Measurements from ENCODE around the gene TBX4. TPM values are rescaled to one million over a fixed set of nuclear protein-coding genes. Genes with fewer than 3 reads are reported as not detected.

The TBX4 gene
- total and polyA plus RNA-seq, 2 of the 13 experiments (the other 11 are each of a cell fraction or from before 2014, with no cell fraction given) = 0.11 to 1.1 TPM

DNA sequence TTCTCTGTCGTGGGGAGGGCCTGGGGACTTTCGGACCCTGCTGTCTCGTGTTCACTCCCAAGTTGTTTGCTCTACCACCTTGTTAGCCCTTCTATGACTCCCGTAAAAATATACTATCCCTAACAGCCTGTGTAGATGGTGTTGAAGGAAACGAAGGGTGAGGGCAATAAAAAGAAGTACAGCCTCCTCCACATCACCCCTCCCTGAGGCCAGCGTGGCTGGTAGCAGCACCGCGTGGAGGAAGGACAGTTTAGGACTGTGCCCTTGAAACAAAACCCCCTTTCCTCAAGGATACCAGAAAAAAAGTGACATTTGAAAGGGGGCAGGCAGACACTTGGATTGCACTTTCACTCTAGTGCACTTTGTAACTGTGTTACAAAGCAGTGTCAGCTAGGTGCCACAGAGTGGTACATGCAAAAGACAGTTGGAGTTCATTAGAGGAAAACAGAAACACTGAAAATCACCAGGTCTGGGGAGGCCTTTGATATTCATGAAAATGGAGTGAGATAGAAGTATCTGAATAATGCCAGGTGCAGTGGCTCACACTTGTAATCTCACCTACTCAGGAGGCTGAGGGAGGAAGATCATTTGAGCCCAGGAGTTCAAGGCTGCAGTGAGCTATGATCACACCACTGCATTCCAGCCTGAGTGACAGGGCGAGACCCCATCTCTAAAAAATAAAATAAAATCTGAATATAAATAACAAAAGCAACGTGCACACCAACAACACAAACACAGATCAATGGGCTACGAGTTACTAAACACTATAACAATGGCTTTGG, 53.8 kb downstream of the TBX4 start (continued):
- TF ChIP-seq ZNF18 (CRISPR knock-in tag; IDR thresholded peaks at IDR 0.05; ENCODE audit: insufficient replicate concordance) (peak; percentile 94), MXD4 (CRISPR knock-in tag; IDR thresholded peaks at IDR 0.05) (no peak), TEAD3 (CRISPR knock-in tag; optimal IDR thresholded peaks at IDR 0.05; ENCODE audit: borderline replicate concordance) (peak; percentile 59), CSRNP1 (CRISPR knock-in tag; IDR thresholded peaks at IDR 0.05) (no peak), GTF2F1 (IDR thresholded peaks at IDR 0.05; ENCODE audit: low read length) (no peak), PAF1 (CRISPR knock-in tag; IDR thresholded peaks at IDR 0.05) (no peak), ZKSCAN5 (CRISPR knock-in tag; IDR thresholded peaks at IDR 0.05) (no peak), ZBTB49 (CRISPR knock-in tag; IDR thresholded peaks at IDR 0.05; ENCODE audit: borderline replicate concordance) (no peak), ZNF777 (CRISPR knock-in tag; IDR thresholded peaks at IDR 0.05) (no peak), ZNF512B (CRISPR knock-in tag; IDR thresholded peaks at IDR 0.05; ENCODE audit: borderline replicate concordance) (peak; percentile 74; the same call in 1 of the 2 replicates), ZNF329 (CRISPR knock-in tag; IDR thresholded peaks at IDR 0.05; ENCODE audit: low read depth) (no peak), ZNF605 (CRISPR knock-in tag; IDR thresholded peaks at IDR 0.05) (0 out of 2 replicates have a peak, but pooled peaks have one; percentile 18), ZNF280D (CRISPR knock-in tag; IDR thresholded peaks at IDR 0.05) (no peak)

Measured in HepG2 (cell line).